MCF 10A (cell line): ENCODE data around the gene PIAS4. TPM values are rescaled to one million over a fixed set of nuclear protein-coding genes. Genes with fewer than 3 reads are reported as not detected.

ENCODE experiments used
- BruUV-seq: library from RNA; stranded (reverse); fragments of 400-500 nt; replicated peaks from 2 replicates; lab custom pipeline; 2021; lab: Mats Ljungman, UMichigan
- CTCF ChIA-PET: fragments of 300-600 bp; sonication (Branson Sonifier 250); formaldehyde crosslinking; extraction: SDS; loops from one replicate; lab custom pipeline; 2021; ENCODE audit warnings: antibody characterized with exemption, inconsistent platforms; lab: Yijun Ruan, JAX
- POLR2A ChIA-PET: fragments of 300-600, 350-650 bp; sonication (Branson Sonifier 250); formaldehyde crosslinking; extraction: SDS; loops from one replicate; lab custom pipeline; 2020; ENCODE audit warnings: antibody characterized with exemption, inconsistent platforms; lab: Yijun Ruan, JAX
- DNase-seq: peaks from one replicate; pipeline ENCODE4 v3.0.0-alpha.2; 2018; ENCODE audit not compliant: unreplicated experiment
- H3K27ac Mint-ChIP-seq: one replicate; pipeline ENCODE4 v1.8.0; 2022; ENCODE audit warnings: mild to moderate bottlenecking, low read depth, mixed read lengths; ENCODE audit not compliant: unreplicated experiment
- H3K27me3 Mint-ChIP-seq: one replicate; pipeline ENCODE4 v1.8.0; 2022; ENCODE audit warnings: mixed read lengths; ENCODE audit not compliant: insufficient read depth, unreplicated experiment
- H3K36me3 Mint-ChIP-seq: one replicate; pipeline ENCODE4 v1.8.0; 2022; ENCODE audit warnings: mild to moderate bottlenecking, moderate library complexity, mixed read lengths; ENCODE audit not compliant: insufficient read depth, unreplicated experiment
- H3K4me1 Mint-ChIP-seq: one replicate; pipeline ENCODE4 v1.8.0; 2022; ENCODE audit warnings: mixed read lengths; ENCODE audit not compliant: insufficient read depth, unreplicated experiment
- H3K4me3 Mint-ChIP-seq: one replicate; pipeline ENCODE4 v1.8.0; 2022; ENCODE audit warnings: mild to moderate bottlenecking, moderate library complexity, mixed read lengths; ENCODE audit not compliant: unreplicated experiment
- H3K9me3 Mint-ChIP-seq: one replicate; pipeline ENCODE4 v1.8.0; 2022; ENCODE audit warnings: mixed read lengths; ENCODE audit not compliant: unreplicated experiment
- CTCF ChIP-seq: fragments of 200-600 bp; IDR thresholded peaks from one replicate; pipeline ENCODE4 v1.8.0; 2022; ENCODE audit warnings: antibody characterized with exemption, mild to moderate bottlenecking; ENCODE audit not compliant: unreplicated experiment
- intact Hi-C: fragments of 100-400 bp; cut with micrococcal nuclease; formaldehyde crosslinking; loops from 2 replicates; pipeline ENCODE4 v1.14.1; 2022
- total RNA-seq: library from RNA; stranded (reverse); gene quantifications from 2 replicates; pipeline ENCODE4 v1.2.3, GENCODE V29; 2022

The PIAS4 gene
- total RNA-seq, 1 experiment from 2014 or later = 15.1 TPM

GRCh38 chr19:3977242-3978143 is 30.0 kb upstream of the PIAS4 start:
- H3K9me3 Mint-ChIP-seq = no peaks in the 10 kb centered on the region
- POLR2A ChIA-PET = interaction anchor here (0.8 to 8.9 kb wide), 3 partner anchors 7 to 9 kb away, joined by 3 to 245 read pairs (median 3); partner anchors contain the start of genes DAPK3 and EEF2
- peaks cover 84% of the 10 kb centered on the region for H3K36me3 Mint-ChIP-seq
- no peaks in the 10 kb centered on the region for H3K27me3 Mint-ChIP-seq
- no TSS peak for BruUV-seq
- DNase-seq = no peak
- no peak overlapping the region for H3K4me3 Mint-ChIP-seq
- CTCF ChIA-PET = interaction anchor here (1.0 to 1.4 kb wide), 2 partner anchors 8 to 10 kb away, joined by 4 to 5 read pairs; no protein-coding TSS in a partner anchor
- intact Hi-C loops = no loop called here
- no peak for TF ChIP-seq CTCF
- peaks cover under 1% of the 10 kb centered on the region for H3K4me1 Mint-ChIP-seq
- no peak overlapping the region for H3K27ac Mint-ChIP-seq

- BruUV-seq = no TSS peak
- Mint-ChIP-seq H3K36me3 (peaks cover 85% of the 10 kb centered on the region), H3K4me1 (peaks cover 7% of the 10 kb centered on the region), H3K27me3 (no peaks in the 10 kb centered on the region), H3K27ac (no peak overlapping the region), H3K9me3 (no peaks in the 10 kb centered on the region), H3K4me3 (no peak overlapping the region)
- no peak for TF ChIP-seq CTCF
- POLR2A ChIA-PET = interaction anchor here (1.6 to 8.9 kb wide), 2 partner anchors 8 to 10 kb away, joined by 4 to 245 read pairs; partner anchors contain the start of gene DAPK3
- DNase-seq = no peak
- CTCF ChIA-PET = interaction anchor here (0.7 to 1.4 kb wide), 3 partner anchors 9 to 1365 kb away, joined by 3 to 5 read pairs (median 4); no protein-coding TSS in a partner anchor
- intact Hi-C loops = no loop called here
These were observed 29.4 kb upstream of the PIAS4 start for GRCh38 chr19:3978145-3978544.

GRCh38 chr19:3979289-3979673 is 28.3 kb upstream of the PIAS4 start:
- intact Hi-C loops = no loop called here
- H3K27me3 Mint-ChIP-seq = no peaks in the 10 kb centered on the region

More at GRCh38 chr19:3979289-3979673, 28.3 kb upstream of the PIAS4 start:
- H3K9me3 Mint-ChIP-seq = no peaks in the 10 kb centered on the region
- no peak for DNase-seq
- peaks cover 18% of the 10 kb centered on the region for H3K4me1 Mint-ChIP-seq
- no peak overlapping the region for H3K27ac Mint-ChIP-seq
- no peak overlapping the region for H3K4me3 Mint-ChIP-seq
- TF ChIP-seq CTCF = no peak
- peaks cover 96% of the 10 kb centered on the region for H3K36me3 Mint-ChIP-seq
- ChIA-PET CTCF (interaction anchor here (0.6 to 1.4 kb wide), 3 partner anchors 10 to 388 kb away, joined by 3 to 4 read pairs (median 3); partner anchors contain the start of gene PIAS4), POLR2A (interaction anchor here (0.9 to 8.9 kb wide), 3 partner anchors 9 to 84 kb away, joined by 3 to 245 read pairs (median 4); partner anchors contain the start of gene DAPK3)
- BruUV-seq = no TSS peak
